Stimulated activated CD8-positive, alpha-beta memory T cell treated with anti-CD3 and anti-CD28 coated beads, Interleukin-12 subunit alpha, Interleukin-12 subunit beta, amount 100 ng/mL, for 4 hours (primary cell): Measurements from ENCODE around the gene PDE9A.

ENCODE experiments used
- DNase-seq: peaks from one replicate; pipeline ENCODE4 v3.0.0-alpha.2; 2020; ENCODE audit warnings: low read depth

The PDE9A gene

GRCh38 chr21:42757422-42757821, 104.0 kb downstream of the PDE9A start:
- DNase-seq, result no peak

GRCh38 chr21:42757826-42758655, 104.6 kb downstream of the PDE9A start:
- DNase-seq, result no peak

DNA sequence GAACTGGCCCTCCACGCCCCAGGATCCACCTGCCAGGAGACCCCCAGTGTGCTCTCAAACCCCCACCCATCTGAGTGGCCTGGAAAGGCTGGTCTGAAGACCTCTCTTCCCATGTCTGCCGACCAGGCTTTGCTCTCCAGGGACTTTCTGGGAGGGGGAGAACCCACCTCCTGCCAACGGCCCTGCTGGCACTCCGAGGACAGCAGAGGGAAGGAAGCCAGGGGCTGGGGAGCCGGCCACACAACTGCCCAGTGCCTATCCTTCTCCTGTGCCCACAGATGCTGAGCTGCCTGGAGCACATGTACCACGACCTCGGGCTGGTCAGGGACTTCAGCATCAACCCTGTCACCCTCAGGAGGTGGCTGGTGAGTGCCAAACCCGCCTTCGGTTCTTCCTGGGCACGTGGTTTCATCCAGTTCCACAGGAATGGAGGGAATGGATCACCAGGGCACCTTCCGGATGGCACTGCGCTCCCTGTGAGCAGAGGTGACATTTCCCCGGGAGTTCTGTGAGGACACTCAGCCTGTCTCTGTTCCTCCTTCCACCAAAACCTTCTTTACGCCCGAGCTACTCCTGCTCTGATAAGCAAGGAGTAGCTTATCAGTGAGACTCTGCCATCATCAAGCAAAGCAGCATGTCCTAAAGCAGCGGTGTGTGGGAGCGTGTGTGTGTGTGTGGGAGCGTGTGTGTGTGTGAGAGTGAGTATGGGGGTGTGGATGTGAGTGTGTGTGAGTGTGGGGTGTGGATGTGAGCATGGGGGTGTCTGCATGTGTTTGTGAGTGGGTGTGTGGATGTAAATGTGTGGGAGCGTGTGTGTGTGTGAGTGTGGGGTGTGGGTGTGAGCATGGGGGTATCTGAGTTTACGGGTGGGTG, 105.5 kb downstream of the PDE9A start:
- no peak for DNase-seq

- DNase-seq, result no peak
Observed at GRCh38 chr21:42759594-42759927, 106.1 kb downstream of the PDE9A start.

DNA sequence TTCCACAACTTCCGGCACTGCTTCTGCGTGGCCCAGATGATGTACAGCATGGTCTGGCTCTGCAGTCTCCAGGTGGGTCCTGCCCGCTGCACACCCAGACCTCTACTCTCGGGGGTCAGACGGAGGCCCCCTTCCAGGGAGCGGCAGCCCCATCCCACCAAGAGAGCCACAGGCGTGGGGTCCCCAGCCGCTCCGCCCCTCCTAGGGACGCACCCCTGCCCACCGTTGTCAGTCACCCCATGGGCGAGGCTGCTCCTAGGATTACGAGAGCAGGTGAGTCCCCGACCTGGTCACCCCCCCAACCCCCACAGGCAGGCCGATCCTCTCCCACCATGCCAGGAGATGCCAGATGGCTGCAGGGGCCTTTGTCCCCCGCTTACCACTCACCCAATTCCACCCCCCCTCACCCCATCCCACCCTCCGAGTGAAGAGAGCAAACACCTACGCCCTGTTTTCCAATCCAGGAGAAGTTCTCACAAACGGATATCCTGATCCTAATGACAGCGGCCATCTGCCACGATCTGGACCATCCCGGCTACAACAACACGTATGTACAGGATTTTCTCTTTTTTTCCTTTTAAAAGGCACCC, 107.0 kb downstream of the PDE9A start:
- no peak for DNase-seq

- DNase-seq, result no peak
Observed at GRCh38 chr21:42760951-42761751, 107.7 kb downstream of the PDE9A start.

DNA sequence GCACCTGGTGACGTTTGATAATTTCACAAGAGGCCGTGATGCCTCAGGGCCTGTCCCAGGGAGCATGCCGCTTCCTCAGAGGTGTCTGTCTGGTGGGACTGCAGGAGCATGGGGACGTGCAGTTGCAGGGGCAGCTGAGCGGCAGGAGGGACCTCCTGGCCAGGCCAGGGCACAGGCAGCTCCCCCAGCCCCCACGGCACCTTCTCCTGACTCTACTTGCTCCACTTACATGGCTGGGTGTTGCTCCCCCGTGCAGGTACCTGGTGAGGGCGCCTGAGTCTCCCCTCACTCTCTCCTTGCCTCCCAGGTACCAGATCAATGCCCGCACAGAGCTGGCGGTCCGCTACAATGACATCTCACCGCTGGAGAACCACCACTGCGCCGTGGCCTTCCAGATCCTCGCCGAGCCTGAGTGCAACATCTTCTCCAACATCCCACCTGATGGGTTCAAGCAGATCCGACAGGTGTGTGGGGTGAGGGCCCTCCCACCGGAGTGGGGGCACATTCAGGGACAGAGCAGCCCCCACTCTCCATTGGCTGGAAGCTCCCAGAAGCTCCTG, 108.4 kb downstream of the PDE9A start:
- DNase-seq, result no peak

GRCh38 chr21:42763581-42764442, 110.4 kb downstream of the PDE9A start:
- no peak for DNase-seq

DNA sequence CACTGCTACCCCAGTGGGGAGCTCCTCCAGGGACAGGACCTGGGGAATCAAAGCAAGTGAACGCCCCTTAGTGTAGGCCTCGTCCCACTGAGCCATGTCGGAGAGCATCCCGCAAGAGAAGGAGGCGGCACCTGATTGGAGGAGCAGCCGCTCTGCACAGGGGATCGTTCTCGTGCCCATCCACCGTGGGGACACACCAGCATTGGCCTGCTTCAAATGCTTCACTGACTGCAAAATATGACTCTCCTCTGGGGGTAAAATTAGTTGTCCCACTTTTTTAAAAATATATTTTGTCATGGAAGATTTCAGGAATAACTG, 111.0 kb downstream of the PDE9A start:
- DNase-seq, result no peak

DNA sequence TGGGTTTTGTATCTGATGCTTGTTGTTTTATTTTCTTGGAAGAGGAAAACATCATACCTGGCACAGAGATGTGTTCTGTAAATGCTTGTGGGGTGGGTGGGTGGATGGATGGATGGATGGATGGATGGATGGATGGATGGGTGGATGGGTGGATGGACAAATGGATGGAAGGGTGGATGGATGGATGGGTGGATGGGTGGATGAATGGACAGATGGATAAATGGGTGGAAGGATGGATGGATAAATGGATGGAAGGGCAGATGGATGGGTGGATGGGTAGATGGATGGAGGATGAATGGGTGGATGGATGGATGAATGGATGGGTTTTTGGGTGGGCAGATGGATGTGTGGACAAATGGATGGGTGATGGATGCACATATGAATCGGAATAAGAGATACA, 111.5 kb downstream of the PDE9A start:
- no peak for DNase-seq

DNA sequence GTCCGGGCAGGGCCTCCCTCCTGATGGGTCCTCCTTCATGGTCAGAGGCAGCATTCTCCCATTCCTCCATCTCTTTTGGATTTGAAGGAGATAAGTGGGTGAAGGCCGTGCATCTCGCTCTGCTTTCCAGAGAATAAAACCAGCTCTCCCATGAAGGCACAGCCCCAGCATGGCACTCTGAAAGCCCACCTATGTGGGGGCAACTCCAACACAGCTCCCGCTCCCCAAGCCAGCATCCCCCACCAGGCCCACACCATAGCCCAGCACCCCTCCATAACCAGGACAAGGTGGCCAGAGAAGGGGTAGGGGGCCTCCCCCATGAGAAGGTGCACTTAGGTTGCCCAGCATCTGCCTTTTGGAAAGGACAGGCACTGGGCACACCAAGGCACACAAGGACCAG, 112.2 kb downstream of the PDE9A start:
- no peak for DNase-seq

GRCh38 chr21:42766739-42767560, 113.5 kb downstream of the PDE9A start:
- DNase-seq, result no peak

- DNase-seq, result no peak
Observed at GRCh38 chr21:42767561-42767835, 114.1 kb downstream of the PDE9A start.

GRCh38 chr21:42768324-42769121, 115.1 kb downstream of the PDE9A start:
- DNase-seq, result no peak

DNA sequence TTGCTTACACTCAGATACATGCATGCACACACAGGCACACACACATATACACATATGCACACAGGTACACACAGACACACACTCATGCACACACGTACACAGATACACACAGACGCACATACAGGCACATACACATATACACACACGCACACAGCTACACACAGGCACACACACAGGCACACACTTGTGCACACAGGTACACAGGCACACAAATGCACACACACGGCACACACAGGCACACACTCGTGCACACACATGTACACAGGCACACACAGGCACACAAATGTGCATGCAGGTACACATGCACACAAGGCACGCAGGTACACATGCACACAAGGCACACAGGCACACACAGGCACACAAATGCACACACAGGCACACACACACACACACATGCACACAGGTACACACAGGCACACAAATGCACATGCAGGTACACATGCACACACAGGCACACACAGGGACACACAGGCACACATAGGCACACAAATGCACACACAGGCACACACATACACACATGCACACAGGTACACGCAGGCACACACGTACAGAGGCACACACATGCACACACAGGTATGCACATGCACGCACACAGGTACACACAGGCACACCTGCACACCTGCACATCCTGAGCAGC, 115.9 kb downstream of the PDE9A start:
- DNase-seq, result no peak

DNA sequence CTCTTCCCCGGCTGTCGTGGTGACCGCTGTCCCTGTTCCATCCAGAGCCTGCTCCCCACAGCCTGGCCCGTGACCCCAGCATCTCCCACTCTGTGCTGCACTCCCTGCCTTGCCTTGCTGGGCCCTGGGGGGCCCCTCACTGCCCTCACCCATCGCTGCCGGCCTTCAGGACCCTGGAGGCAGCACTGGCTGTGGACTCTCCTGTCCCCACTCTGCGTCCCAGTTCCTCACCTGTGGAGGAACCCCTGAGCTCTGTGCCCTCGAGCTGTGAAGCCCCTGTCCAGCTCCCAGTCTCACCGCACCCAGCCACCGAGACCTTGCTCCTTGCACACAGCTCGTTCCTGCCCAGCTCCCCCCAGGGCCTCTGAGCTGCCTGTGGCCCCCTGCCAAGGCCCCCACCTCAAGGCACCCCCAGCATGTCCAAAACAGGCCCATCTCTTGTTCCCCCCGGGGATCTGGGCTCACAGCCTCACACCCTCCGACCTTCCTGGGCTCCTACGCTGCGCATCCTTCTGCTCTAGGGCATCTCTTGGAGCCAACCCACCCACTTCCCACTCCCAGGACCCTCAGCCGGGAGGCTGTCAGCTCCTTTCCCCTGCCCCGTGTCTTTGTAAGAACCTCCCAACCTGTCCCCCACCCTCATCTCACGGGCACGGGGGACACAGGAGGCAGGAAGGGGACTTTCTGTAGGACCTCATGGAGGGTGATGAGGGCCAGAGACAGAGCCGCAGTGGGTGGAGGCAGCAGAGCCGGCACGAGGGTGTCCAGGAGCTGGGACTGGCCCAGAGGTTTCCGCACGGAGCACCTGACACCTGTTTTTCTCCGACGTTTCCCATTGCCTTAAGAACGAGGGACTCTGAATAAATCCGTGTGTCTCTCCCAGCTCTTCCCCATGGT, 116.6 kb downstream of the PDE9A start:
- DNase-seq, result no peak

- no peak for DNase-seq
Observed at GRCh38 chr21:42770717-42771502, 117.5 kb downstream of the PDE9A start.
